Measurements from ENCODE around the gene NDUFA7.
"Not testable (repeated sequence)": the region's sequence is repeated elsewhere in the genome, so short reads cannot be mapped to it uniquely, and the experiment has no call there.

Gene NDUFA7

DNA sequence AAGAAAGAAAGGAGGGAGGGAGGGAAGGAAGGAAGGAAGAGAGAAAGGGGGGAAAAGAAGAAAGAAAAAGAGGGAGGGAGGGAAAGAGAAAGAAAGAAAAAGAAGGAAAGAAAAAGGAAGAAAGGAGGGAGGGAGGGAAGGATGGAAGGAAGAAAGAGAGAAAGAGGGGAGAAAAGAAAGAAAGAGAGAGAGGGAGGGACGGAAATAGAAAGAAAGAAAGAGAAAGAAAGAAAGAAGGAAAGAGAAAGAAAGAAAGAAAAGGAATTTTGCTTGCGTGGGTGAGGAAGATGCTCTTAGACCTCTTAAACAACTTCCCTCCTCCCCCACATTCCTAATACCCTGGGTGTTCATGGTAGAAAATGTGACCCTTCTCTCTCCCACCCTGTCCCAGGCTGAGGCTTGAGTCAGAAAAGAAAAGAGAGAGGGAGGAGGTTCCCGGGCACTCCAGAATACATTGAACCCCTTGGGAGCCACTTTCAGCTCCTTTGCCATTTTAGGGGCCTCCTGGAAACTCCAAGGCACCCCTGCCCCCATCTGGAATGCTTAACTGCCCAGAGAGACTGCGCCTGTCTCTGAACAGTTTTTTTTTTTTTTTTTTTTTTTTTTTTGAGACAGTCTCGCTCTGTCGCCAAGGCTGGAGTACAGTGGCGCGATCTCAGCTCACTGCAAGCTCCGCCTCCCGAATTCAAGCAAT lies 31.1 kb upstream of the NDUFA7 start (continued):
- TF ChIP-seq, protein P1, sequence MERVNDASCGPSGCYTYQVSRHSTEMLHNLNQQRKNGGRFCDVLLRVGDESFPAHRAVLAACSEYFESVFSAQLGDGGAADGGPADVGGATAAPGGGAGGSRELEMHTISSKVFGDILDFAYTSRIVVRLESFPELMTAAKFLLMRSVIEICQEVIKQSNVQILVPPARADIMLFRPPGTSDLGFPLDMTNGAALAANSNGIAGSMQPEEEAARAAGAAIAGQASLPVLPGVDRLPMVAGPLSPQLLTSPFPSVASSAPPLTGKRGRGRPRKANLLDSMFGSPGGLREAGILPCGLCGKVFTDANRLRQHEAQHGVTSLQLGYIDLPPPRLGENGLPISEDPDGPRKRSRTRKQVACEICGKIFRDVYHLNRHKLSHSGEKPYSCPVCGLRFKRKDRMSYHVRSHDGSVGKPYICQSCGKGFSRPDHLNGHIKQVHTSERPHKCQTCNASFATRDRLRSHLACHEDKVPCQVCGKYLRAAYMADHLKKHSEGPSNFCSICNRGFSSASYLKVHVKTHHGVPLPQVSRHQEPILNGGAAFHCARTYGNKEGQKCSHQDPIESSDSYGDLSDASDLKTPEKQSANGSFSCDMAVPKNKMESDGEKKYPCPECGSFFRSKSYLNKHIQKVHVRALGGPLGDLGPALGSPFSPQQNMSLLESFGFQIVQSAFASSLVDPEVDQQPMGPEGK (tag by site-specific recombination; IDR thresholded peaks at IDR 0.05), result peak; percentile 26
- TF ChIP-seq ZBTB17 (tag by site-specific recombination; IDR thresholded peaks at IDR 0.05) (no peak; the same call in 1 of the 2 replicates), ZNF558 (tag by site-specific recombination; IDR thresholded peaks at IDR 0.05) (no peak)
- TF ChIP-seq, protein P2, sequence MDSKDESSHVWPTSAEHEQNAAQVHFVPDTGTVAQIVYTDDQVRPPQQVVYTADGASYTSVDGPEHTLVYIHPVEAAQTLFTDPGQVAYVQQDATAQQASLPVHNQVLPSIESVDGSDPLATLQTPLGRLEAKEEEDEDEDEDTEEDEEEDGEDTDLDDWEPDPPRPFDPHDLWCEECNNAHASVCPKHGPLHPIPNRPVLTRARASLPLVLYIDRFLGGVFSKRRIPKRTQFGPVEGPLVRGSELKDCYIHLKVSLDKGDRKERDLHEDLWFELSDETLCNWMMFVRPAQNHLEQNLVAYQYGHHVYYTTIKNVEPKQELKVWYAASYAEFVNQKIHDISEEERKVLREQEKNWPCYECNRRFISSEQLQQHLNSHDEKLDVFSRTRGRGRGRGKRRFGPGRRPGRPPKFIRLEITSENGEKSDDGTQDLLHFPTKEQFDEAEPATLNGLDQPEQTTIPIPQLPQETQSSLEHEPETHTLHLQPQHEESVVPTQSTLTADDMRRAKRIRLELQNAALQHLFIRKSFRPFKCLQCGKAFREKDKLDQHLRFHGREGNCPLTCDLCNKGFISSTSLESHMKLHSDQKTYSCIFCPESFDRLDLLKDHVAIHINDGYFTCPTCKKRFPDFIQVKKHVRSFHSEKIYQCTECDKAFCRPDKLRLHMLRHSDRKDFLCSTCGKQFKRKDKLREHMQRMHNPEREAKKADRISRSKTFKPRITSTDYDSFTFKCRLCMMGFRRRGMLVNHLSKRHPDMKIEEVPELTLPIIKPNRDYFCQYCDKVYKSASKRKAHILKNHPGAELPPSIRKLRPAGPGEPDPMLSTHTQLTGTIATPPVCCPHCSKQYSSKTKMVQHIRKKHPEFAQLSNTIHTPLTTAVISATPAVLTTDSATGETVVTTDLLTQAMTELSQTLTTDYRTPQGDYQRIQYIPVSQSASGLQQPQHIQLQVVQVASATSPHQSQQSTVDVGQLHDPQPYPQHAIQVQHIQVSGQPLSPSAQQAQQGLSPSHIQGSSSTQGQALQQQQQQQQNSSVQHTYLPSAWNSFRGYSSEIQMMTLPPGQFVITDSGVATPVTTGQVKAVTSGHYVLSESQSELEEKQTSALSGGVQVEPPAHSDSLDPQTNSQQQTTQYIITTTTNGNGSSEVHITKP (tag by site-specific recombination; IDR thresholded peaks at IDR 0.05), result peak; percentile 49; the same call in 1 of the 2 replicates

DNA sequence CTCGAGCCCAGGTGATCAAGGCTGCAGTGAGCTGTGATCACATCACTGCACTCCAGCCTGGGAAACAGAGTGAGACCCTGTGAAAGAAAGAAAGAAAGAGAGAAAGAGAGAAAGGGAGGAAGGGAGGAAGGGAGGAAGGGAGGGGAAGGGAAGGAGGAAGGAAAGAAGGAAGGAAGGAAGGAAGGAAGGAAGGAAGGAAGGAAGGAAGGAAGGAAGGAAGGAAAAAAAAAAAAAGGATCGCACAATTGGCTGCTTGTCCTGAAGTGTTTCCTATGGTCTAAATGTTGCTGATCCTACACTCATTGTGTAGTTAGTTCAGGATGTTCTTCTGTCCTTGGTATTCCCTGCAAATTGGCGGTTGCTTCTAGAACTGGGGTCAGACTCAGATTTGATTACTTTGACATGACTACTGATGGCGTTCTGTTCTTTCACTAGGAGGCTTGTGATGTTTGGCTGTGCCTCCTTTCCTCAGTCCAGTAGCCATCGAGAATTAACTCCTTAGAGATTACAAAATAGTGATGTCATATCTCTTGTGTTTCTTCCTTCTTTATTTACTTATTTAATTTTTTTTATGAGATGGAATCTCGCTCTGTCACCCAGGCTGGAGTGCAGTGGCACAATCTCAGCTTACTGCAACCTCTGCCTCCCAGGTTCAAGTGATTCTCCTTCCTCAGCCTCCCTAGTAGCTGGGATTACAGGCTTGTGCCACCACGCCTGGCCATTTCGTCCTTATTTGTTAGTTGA lies 28.6 kb upstream of the NDUFA7 start:
- not testable (repeated sequence) for H3K27ac ChIP-seq (ENCODE audit: extremely low read depth, low read depth, low read length); H3K36me3 ChIP-seq (ENCODE audit: control insufficient read depth in 2 of 2, insufficient read depth in 1 of 2, low read length in 2 of 2); H3K4me1 ChIP-seq (ENCODE audit: control insufficient read depth, insufficient read depth, low read length); H3K4me3 ChIP-seq (ENCODE audit: low read depth, low read length); H3K9me3 ChIP-seq (ENCODE audit: control insufficient read depth, insufficient read depth, low read depth, low read length)
- POLR2A ChIA-PET, result interaction anchor here (0.7 to 1.7 kb wide), 2 partner anchors 160 to 164 kb away, joined by 4 read pairs; partner anchors contain the start of gene ZNF414
- CTCF ChIA-PET, result interaction anchor here (0.8 kb wide), 1 partner anchor 80 kb away, joined by 3 read pairs; no protein-coding TSS in a partner anchor
- TF ChIP-seq OSR2 (tag by site-specific recombination; IDR thresholded peaks at IDR 0.05), result peak; percentile 41; the same call in 1 of the 2 replicates
- TF ChIP-seq ZNF366 (tag by site-specific recombination; conservative IDR thresholded peaks at IDR 0.05), result peak; percentile 97
- peak; percentile 89 for TF ChIP-seq ZNF664 (tag by site-specific recombination; IDR thresholded peaks at IDR 0.05)
- TF ChIP-seq ZNF629 (tag by site-specific recombination; IDR thresholded peaks at IDR 0.05), result peak; percentile 50; the same call in 1 of the 2 replicates
- TF ChIP-seq, protein P3, sequence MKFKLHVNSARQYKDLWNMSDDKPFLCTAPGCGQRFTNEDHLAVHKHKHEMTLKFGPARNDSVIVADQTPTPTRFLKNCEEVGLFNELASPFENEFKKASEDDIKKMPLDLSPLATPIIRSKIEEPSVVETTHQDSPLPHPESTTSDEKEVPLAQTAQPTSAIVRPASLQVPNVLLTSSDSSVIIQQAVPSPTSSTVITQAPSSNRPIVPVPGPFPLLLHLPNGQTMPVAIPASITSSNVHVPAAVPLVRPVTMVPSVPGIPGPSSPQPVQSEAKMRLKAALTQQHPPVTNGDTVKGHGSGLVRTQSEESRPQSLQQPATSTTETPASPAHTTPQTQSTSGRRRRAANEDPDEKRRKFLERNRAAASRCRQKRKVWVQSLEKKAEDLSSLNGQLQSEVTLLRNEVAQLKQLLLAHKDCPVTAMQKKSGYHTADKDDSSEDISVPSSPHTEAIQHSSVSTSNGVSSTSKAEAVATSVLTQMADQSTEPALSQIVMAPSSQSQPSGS (tag by site-specific recombination; IDR thresholded peaks at IDR 0.05; ENCODE audit: low read depth), result peak; percentile 90
- TF ChIP-seq ZBTB17 (tag by site-specific recombination; IDR thresholded peaks at IDR 0.05), result peak; percentile 63

DNA sequence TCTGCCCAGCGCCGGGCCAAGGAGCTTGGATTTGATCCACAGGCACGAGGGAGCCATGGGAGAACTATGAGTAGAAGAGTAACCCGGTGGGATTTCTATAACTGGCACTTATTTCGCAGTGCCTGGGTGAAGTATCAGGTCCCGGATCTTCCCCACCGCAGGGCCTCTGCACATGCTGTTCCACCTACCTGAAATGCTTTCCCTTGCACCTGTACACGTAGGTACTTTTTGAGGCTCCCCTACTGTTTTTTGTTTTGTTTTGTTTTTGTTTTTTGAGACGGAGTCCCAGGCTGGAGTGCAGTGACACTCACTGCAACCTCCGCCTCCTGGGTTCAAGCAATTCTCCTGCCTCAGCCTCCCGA lies 22.3 kb upstream of the NDUFA7 start:
- TF ChIP-seq ZFP3 (tag by site-specific recombination; IDR thresholded peaks at IDR 0.05; ENCODE audit: low read depth) (no peak), ZNF623 (tag by site-specific recombination; IDR thresholded peaks at IDR 0.05) (peak; percentile 92)
- H3K27ac ChIP-seq (ENCODE audit: extremely low read depth, low read depth, low read length), result no peak overlapping the region
- ChIA-PET POLR2A (interaction anchor here (1.2 kb wide), 1 partner anchor 70 kb away, joined by 3 read pairs; the partner anchor contains the start of gene MARCHF2), CTCF (interaction anchor here (0.6 to 1.8 kb wide), 4 partner anchors 10 to 207 kb away, joined by 3 to 11 read pairs (median 4); no protein-coding TSS in a partner anchor)
- H3K36me3 ChIP-seq (ENCODE audit: control insufficient read depth in 2 of 2, insufficient read depth in 1 of 2, low read length in 2 of 2), result no peaks in the 10 kb centered on the region
- no peaks in the 10 kb centered on the region for H3K4me1 ChIP-seq (ENCODE audit: control insufficient read depth, insufficient read depth, low read length)
- no peak overlapping the region for H3K4me3 ChIP-seq (ENCODE audit: low read depth, low read length)
- H3K9me3 ChIP-seq (ENCODE audit: control insufficient read depth, insufficient read depth, low read depth, low read length), result no peaks in the 10 kb centered on the region
